ENCODE data around the gene CYP11A1. TPM values are rescaled to one million over a fixed set of nuclear protein-coding genes. Genes with fewer than 3 reads are reported as not detected.

Gene CYP11A1
- total RNA-seq, 1 donor from 2014 or later = not detected

- no peak for DNase-seq (ENCODE audit: low read depth in 2 of 2)
These were observed 63.0 kb downstream of the CYP11A1 start for GRCh38 chr15:74304431-74304830.

DNA sequence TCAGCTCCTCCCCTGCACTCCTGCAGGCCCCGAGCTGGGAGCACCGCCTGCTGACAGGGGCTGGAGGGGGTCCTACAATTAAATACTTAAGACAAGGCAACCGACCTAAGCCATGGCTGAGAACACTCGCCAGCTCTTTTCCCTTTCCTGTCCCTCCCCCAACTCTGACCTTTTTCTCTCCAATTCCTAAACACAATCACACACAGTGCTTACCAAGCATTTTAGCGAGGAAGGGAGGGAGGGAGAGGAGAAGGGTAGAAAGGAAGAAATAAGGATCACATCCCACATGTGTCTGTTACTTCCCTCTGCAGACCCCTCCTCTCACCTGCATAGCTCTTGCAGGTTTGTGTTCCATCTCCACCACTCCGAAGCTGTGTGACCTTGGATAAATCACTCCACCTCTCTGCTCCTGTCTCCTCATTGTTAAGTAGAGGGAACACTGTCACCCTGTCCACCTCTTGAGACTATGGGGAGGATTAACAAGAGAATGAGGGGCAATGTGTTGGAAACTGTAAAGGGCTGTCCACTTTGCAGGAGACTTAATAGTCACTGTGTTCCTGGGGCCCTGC lies 63.6 kb downstream of the CYP11A1 start:
- no peak for DNase-seq (ENCODE audit: low read depth in 2 of 2)

DNA sequence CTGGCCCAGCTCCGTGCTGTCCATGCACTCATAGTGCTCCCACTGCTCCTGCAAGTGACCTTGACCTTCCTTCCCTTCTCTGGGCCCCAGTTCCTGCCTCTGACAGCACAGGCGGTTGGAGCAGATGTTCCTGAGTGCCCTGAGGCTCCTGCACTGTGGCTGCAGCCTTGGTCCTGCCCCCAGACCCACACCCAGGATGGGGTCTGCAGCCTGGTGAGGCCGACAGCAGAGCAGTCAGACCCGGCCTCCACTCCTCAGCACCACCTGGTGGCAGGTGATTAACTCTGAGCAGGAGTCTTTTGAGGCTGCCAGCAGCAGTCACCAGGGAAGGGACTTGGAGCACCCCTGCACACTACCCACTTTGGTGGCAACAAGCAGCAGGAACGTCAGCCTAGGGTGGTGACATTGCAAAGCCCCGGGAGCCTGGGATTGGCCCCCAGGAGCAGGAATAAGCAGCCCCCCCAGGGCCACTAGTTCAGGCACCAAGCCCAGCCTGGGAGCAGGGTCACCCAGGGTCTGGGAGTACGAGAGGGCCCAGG lies 64.6 kb downstream of the CYP11A1 start:
- peak in 1 of 2 donors; percentile 44 for DNase-seq (ENCODE audit: low read depth in 2 of 2)

DNA sequence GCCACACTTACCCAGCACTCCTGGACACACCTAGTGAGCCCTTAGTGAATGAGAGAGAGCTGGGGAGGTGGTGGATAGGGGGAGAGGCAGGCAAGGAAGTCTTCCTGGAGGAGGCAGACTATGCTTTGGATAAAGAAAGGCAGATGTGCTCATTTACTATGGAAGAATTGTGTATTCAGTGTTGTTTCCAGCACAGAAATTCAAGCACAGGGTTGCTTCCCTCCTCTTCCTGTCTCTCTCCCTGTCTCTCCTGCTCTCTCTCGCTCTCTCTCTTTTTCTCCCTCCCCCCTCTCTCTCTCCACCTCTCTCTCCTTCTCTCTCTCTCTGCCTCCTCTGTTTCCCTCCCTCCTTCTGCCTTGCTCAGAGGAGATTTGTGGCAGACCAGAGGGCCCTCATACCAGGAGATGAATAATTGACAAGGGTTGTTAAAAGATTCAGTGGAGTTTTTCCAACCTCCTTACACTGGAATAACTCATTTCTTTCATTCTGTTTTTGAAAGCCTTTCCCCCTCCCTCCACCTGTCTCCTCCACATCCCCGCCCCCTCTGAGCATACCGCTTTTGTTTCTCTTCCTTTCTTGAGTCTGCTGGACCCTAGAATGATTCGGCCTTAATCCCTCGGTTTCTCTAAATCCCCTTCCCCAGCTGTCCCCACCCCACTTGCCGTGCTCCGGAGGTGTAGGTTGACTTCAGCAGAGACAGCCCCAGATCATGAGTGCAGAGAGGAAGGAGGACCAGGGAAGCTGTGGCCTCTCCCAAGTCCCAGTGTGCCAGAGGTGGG lies 65.7 kb downstream of the CYP11A1 start:
- DNase-seq (ENCODE audit: low read depth in 2 of 2) = no peak

- no peak for DNase-seq (ENCODE audit: low read depth in 2 of 2)
These were observed 67.2 kb downstream of the CYP11A1 start for GRCh38 chr15:74300057-74300795.

GRCh38 chr15:74297887-74298286 lies 69.6 kb downstream of the CYP11A1 start:
- DNase-seq (ENCODE audit: low read depth in 2 of 2) = no peak

DNA sequence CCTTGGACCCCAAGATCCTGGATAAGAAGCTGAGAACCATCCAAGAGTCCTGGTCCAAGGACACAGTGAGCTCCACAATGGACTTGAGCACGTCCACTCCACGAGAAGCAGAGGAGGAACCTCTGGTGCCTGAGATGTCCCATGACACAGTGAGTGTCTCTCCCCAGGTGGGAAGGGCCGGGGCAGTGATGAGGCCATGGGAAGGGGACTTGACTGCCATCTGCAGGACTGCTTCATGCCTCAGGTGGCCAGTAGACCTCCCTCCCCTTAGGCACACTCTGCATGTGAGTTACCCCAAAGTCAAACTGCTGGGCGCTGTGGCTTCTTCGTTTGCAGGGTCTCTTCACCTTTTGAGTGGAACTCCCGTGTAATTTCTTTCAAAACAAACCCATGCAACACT lies 71.6 kb downstream of the CYP11A1 start:
- DNase-seq (ENCODE audit: low read depth in 2 of 2) = no peak

GRCh38 chr15:74294010-74294409 lies 73.4 kb downstream of the CYP11A1 start:
- DNase-seq (ENCODE audit: low read depth in 2 of 2) = no peak

DNA sequence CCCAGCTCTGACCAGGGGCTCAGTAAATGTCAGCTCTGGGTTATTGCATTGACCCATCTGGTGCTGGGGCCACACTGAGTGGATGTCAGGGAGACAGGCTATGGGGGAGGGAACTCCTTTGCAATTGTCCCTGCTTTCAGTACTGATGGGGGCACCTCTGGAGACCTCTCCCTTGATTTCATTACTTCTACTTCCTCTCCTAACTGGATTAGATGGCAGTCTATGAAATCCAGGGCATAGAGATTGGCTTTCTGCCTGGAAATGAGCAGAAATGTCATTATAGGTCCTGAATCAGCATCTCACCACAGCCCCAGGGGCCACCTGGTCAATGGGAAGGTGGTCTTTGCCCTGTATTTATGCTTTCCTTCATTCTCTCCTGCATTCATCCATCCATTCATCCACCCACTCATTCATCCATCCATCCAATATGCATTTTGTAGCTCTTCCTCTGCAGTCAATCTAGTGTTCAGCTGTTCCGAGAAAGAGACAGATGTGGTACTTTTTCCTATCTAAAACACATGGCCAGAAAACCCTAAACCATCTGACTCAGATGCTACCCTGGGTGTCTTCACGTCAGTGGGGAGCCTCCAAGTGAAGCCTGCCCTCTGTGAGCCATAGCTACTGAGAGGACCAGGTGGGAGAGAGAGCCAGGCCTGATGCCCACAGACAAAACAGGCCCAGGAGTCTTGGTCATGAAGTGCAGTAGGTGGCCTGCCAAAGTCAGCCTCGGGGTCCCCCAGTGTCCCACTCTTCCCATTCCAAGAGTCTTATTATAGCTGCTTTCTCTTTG lies 74.2 kb downstream of the CYP11A1 start:
- DNase-seq (ENCODE audit: low read depth in 2 of 2) = no peak

DNA sequence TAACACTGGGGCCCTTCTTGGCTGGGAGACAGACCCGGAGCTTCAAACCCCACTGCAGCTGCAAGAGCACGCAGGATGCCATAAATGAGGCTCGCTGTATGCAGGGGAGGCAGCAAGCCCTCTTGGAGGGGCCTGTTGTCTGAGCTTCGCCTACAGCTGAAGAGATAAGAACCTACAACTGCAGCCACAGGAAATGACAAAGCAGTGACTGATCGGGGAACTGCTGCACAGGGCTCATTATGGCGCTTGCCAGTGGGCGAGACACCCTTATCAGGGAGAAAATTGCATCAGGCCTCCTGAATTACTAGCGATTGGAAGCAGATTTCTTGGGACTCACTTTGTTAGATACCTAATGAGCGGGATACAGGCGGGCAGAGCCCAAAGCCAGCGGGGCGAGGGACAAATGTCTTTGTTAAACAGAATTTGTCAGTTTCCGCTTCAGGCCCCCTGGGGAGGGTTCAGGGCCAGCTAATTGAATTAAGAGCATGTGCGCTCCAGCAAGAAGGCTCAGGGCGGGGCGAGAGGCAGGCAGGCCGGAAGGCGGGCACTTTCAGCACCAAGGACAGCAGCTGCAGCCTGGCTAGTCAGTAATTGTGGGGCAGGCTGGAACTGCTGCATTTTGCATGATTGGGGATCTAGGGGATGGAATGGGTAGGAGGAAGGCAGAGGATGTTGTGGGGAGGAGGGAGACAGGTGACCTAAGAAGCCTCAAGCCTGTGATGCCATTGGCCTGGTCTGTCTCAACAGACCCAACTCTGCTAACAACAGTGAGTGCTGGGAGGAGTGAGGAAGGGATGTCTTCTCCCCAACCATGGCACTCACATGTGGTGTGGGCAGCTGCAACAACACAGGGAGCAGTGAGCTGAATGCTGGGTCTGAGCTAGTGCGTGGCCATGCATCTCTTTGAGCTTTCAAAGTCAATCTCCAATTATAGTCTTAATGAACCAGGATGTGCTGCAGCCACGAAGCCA lies 76.1 kb downstream of the CYP11A1 start:
- peak; percentile 35 to 73 for DNase-seq (ENCODE audit: low read depth in 2 of 2)

- DNase-seq (ENCODE audit: low read depth in 2 of 2) = no peak
These were observed 76.8 kb downstream of the CYP11A1 start for GRCh38 chr15:74290645-74291044.

DNA sequence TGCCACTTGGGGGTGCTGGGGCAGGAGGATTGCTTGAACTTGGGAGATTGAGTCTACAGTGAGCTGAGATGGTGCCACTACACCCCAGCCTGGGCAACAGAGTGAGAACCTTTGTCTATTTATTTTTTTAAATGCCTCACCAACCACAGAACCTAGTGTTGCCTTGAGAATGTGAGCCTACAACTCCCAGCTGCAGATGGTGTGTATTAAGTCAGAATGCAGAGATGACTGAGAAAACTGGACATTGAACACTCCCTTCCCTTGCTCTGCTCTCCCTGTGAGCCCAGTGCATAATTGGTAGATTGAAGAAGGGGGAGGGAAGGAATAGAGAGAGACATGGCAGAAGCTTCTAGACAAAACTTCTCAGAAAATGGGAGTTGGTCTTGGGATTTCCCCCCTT lies 77.8 kb downstream of the CYP11A1 start:
- no peak for DNase-seq (ENCODE audit: low read depth in 2 of 2)

Other genes with a start within 250 kb of the CYP11A1 start
- under 0.01 and 0.25 TPM in 2 replicates for gene ISLR2, start 237.1 kb downstream of the CYP11A1 start, total RNA-seq
- gene ISLR, start 193.9 kb downstream of the CYP11A1 start, total RNA-seq = 0.13 TPM in 1 of 2 replicates, not detected in the other
- gene STRA6, start 164.9 kb downstream of the CYP11A1 start, total RNA-seq = under 0.01 TPM in 1 of 2 replicates, not detected in the other
- not detected in 2 replicates for gene CCDC33, start 131.3 kb downstream of the CYP11A1 start, total RNA-seq
- gene SEMA7A, start 66.3 kb upstream of the CYP11A1 start, total RNA-seq = 0.51 and 0.89 TPM in 2 replicates
- 21.8 and 30.1 TPM in 2 replicates for gene UBL7, start 93.5 kb upstream of the CYP11A1 start, total RNA-seq
- gene ARID3B, start 173.6 kb upstream of the CYP11A1 start, total RNA-seq = 1.8 and 3.2 TPM in 2 replicates
- gene CLK3, start 248.2 kb upstream of the CYP11A1 start, total RNA-seq = 35.0 and 53.5 TPM in 2 replicates